Left kidney (tissue), 2 donors: ENCODE data around the gene ICAM3. TPM values are rescaled to one million over a fixed set of nuclear protein-coding genes. Genes with fewer than 3 reads are reported as not detected.
A peak's percentile ranks its signal among the peaks of the same experiment; 100 is the strongest.

Experiments
- DNase-seq: peaks from one replicate; pipeline ENCODE4 v3.0.0-alpha.2; 2013
- polyA plus RNA-seq: library from polyadenylated mRNA; unstranded; fragments of 120-200 nt; gene quantifications from one replicate; pipeline ENCODE4 v1.2.1, GENCODE V29; 2013; ENCODE audit not compliant: insufficient read length

ICAM3 gene
- polyA plus RNA-seq, 1 donor, result 8.1 TPM

- no peak for DNase-seq
Observed at GRCh38 chr19:10292206-10292788, 47.1 kb downstream of the ICAM3 start.

DNA sequence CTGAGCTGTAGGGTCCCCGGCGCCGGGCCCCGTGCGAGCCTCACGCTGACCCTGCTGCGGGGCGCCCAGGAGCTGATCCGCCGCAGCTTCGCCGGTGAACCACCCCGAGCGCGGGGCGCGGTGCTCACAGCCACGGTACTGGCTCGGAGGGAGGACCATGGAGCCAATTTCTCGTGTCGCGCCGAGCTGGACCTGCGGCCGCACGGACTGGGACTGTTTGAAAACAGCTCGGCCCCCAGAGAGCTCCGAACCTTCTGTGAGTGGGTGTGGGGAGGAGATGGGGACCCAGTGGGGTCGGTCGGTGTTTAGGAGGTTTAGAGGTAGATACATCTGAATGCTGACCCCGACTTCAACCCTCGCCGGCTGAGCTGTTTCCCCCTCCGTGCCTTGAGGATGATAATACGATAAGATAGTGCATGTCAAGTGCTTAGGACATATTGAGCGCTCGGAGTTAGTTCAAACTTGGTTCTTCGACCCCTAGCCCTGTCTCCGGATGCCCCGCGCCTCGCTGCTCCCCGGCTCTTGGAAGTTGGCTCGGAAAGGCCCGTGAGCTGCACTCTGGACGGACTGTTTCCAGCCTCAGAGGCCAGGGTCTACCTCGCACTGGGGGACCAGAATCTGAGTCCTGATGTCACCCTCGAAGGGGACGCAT lies 47.7 kb downstream of the ICAM3 start:
- no peak for DNase-seq

GRCh38 chr19:10290876-10291553 lies 48.4 kb downstream of the ICAM3 start:
- no peak for DNase-seq

- DNase-seq, result no peak
Observed at GRCh38 chr19:10290357-10290875, 49.0 kb downstream of the ICAM3 start.

DNA sequence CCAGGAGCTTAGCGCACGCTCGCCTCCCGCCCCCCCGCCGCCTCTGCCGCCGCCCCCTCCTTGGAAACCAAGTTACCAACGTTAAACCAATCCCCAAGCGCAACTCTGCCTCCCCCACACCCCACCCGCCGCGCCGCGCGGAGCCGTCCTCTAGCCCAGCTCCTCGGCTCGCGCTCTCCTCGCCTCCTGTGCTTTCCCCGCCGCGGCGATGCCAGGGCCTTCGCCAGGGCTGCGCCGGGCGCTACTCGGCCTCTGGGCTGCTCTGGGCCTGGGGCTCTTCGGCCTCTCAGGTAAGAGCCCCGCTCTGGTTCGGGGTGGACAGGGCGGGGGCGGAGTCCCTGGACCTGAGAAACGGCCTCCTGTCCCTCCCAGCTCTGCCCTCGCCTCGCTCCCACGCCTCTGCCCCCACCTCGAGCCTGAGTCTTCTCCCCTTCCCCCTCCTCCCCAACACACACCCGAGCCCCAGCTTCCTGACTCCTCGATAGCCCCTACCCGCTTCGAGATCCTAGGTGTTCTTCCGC lies 49.5 kb downstream of the ICAM3 start, which contains the start of gene ICAM5:
TSS of gene ICAM5 (plus strand) at position 117 of the 521 bp plus-strand sequence. CDS start at position 209, 92 bp downstream.
- no peak for DNase-seq

GRCh38 chr19:10289167-10289835 lies 50.1 kb downstream of the ICAM3 start:
- DNase-seq, result no peak

DNA sequence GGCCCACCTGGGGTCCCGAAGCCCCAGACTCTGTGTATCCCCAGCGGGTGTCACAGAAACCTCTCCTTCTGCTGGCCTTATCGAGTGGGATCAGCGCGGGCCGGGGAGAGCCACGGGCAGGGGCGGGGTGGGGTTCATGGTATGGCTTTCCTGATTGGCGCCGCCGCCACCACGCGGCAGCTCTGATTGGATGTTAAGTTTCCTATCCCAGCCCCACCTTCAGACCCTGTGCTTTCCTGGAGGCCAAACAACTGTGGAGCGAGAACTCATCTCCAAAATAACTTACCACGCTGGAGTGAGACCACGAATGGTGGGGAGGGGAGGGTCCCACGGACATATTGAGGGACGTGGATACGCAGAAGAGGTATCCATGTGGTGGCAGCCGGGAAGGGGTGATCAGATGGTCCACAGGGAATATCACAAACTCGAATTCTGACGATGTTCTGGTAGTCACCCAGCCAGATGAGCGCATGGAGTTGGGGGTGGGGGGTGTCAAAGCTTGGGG lies 50.7 kb downstream of the ICAM3 start:
- no peak for DNase-seq

DNA sequence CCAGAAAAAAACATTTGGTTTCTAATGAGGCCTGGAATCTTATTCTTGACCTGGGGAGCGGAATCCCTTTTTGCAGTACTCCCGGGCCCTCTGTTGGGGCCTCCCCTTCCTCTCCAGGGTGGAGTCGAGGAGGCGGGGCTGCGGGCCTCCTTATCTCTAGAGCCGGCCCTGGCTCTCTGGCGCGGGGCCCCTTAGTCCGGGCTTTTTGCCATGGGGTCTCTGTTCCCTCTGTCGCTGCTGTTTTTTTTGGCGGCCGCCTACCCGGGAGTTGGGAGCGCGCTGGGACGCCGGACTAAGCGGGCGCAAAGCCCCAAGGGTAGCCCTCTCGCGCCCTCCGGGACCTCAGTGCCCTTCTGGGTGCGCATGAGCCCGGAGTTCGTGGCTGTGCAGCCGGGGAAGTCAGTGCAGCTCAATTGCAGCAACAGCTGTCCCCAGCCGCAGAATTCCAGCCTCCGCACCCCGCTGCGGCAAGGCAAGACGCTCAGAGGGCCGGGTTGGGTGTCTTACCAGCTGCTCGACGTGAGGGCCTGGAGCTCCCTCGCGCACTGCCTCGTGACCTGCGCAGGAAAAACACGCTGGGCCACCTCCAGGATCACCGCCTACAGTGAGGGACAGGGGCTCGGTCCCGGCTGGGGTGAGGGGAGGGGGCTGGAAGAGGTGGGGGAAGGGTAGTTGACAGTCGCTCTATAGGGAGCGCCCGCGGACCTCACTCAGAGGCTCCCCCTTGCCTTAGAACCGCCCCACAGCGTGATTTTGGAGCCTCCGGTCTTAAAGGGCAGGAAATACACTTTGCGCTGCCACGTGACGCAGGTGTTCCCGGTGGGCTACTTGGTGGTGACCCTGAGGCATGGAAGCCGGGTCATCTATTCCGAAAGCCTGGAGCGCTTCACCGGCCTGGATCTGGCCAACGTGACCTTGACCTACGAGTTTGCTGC lies 52.4 kb downstream of the ICAM3 start, which contains the start of gene ICAM4:
TSS of gene ICAM4 (plus strand) at position 153 of the 935 bp plus-strand sequence. CDS start at position 211, 58 bp downstream.
- DNase-seq, result peak; percentile 81

GRCh38 chr19:10285393-10285792 lies 54.0 kb downstream of the ICAM3 start:
- DNase-seq, result no peak

DNA sequence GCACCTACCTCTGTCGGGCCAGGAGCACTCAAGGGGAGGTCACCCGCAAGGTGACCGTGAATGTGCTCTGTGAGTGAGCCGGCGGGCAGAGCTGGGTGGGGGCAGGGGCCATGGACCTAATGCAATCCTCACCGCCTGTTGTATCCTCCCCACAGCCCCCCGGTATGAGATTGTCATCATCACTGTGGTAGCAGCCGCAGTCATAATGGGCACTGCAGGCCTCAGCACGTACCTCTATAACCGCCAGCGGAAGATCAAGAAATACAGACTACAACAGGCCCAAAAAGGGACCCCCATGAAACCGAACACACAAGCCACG lies 54.5 kb downstream of the ICAM3 start:
- DNase-seq, result no peak

DNA sequence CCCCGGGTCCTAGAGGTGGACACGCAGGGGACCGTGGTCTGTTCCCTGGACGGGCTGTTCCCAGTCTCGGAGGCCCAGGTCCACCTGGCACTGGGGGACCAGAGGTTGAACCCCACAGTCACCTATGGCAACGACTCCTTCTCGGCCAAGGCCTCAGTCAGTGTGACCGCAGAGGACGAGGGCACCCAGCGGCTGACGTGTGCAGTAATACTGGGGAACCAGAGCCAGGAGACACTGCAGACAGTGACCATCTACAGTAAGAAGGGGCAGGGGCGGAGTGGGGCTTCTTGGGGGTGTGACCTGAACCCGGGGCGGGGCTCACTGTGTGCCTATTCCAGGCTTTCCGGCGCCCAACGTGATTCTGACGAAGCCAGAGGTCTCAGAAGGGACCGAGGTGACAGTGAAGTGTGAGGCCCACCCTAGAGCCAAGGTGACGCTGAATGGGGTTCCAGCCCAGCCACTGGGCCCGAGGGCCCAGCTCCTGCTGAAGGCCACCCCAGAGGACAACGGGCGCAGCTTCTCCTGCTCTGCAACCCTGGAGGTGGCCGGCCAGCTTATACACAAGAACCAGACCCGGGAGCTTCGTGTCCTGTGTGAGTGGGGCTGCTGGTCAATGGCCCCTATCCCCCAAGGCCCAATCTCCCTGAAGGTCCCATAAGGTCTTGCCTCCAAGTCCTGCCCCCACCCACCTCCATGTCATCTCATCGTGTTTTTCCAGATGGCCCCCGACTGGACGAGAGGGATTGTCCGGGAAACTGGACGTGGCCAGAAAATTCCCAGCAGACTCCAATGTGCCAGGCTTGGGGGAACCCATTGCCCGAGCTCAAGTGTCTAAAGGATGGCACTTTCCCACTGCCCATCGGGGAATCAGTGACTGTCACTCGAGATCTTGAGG lies 55.1 kb downstream of the ICAM3 start:
- no peak for DNase-seq

Other genes starting within 250 kb of the ICAM3 start
- gene ANGPTL6, start 236.9 kb downstream of the ICAM3 start, polyA plus RNA-seq, result 1.4 TPM
- 28.4 TPM for gene PPAN, start 233.3 kb downstream of the ICAM3 start, polyA plus RNA-seq
- gene P2RY11, start 227.9 kb downstream of the ICAM3 start, polyA plus RNA-seq, result 12.7 TPM
- gene EIF3G, start 219.7 kb downstream of the ICAM3 start, polyA plus RNA-seq, result 201 TPM
- gene DNMT1, start 144.7 kb downstream of the ICAM3 start, polyA plus RNA-seq, result 160 TPM
- gene S1PR2, start 108.3 kb downstream of the ICAM3 start, polyA plus RNA-seq, result 11.9 TPM
- gene MRPL4, start 87.4 kb downstream of the ICAM3 start, polyA plus RNA-seq, result 34.2 TPM
- gene ICAM1, start 68.5 kb downstream of the ICAM3 start, polyA plus RNA-seq, result 4.7 TPM
- 0.37 TPM for gene ICAM4, start 52.7 kb downstream of the ICAM3 start, polyA plus RNA-seq
- 0.08 TPM for gene ICAM5, start 49.7 kb downstream of the ICAM3 start, polyA plus RNA-seq
- 7.1 TPM for gene ZGLP1, start 29.8 kb downstream of the ICAM3 start, polyA plus RNA-seq
- 14.3 TPM for gene FDX2, start 23.6 kb downstream of the ICAM3 start, polyA plus RNA-seq
- 25.4 TPM for gene RAVER1, start 6.1 kb downstream of the ICAM3 start, polyA plus RNA-seq
- 133 TPM for gene TYK2, start 40.9 kb upstream of the ICAM3 start, polyA plus RNA-seq
- 141 TPM for gene CDC37, start 63.9 kb upstream of the ICAM3 start, polyA plus RNA-seq
- 1.5 TPM for gene PDE4A, start 80.9 kb upstream of the ICAM3 start, polyA plus RNA-seq
- 74.0 TPM for gene KEAP1, start 163.7 kb upstream of the ICAM3 start, polyA plus RNA-seq
- 0.57 TPM for gene S1PR5, start 177.8 kb upstream of the ICAM3 start, polyA plus RNA-seq
- 26.8 TPM for gene ATG4D, start 204.3 kb upstream of the ICAM3 start, polyA plus RNA-seq
- gene KRI1, start 226.4 kb upstream of the ICAM3 start, polyA plus RNA-seq, result 42.2 TPM
- gene CDKN2D, start 229.4 kb upstream of the ICAM3 start, polyA plus RNA-seq, result 8.5 TPM
- gene AP1M2, start 247.7 kb upstream of the ICAM3 start, polyA plus RNA-seq, result 35.5 TPM